Mammary epithelial cell (primary cell): Measurements from ENCODE around the gene KDM4E.

Source experiments
- EZH2 ChIP-seq: IDR thresholded peaks from 2 replicates; pipeline ENCODE4 v1.6.1; 2012; ENCODE audit warnings: low read length, inconsistent platforms, borderline replicate concordance
- TF ChIP-seq, protein P1 (sequence below), 2 donors: IDR thresholded peaks in 1 of 2; conservative IDR thresholded peaks in 1 of 2; 2 replicates each; pipeline ENCODE4 v1.5.1; 2011 to 2012; ENCODE audit warnings: inconsistent platforms in 2 of 2, low read length in 2 of 2, mild to moderate bottlenecking in 2 of 2, control low read depth in 1 of 2, low read depth in 1 of 2; ENCODE audit not compliant: insufficient read depth in 1 of 2; ENCODE audit errors: extremely low read depth in 1 of 2

DNA sequence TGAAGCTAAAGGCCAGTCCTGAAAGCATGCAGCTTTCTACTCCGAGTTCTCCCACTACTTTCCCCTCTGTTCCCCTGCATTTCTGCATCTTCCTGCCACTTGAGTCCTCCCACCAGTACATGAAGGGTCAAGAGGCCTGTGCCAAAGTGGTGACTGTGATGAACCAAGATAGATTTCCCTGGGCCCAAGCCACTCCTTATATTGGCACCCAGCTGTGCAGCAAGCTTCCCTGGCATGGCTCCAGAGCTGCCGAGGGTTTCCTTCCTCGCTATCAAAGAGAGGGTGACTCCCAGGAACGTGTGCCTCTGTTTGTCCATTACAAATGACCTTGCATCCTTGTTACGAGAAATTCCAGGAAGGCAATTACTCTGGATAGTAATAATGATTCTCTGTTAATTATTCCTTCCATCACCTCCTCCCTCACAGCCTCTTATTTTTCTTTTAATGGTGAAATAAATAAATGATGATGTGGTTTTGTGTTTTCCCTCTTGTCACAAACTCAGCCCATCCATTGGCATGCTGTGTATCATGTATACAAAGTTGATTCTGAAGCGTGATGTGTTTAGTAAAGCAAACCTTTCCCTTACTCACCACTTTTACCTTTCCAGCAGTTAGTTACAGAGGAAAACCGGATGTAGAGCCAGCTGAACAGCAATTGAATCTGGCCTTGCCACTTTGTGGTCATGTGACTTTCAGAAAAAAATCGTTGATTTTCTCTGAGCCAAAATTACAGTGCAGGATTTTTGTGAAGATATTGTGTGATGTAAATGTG, 49.9 kb downstream of the KDM4E start:
- TF ChIP-seq, protein P1, sequence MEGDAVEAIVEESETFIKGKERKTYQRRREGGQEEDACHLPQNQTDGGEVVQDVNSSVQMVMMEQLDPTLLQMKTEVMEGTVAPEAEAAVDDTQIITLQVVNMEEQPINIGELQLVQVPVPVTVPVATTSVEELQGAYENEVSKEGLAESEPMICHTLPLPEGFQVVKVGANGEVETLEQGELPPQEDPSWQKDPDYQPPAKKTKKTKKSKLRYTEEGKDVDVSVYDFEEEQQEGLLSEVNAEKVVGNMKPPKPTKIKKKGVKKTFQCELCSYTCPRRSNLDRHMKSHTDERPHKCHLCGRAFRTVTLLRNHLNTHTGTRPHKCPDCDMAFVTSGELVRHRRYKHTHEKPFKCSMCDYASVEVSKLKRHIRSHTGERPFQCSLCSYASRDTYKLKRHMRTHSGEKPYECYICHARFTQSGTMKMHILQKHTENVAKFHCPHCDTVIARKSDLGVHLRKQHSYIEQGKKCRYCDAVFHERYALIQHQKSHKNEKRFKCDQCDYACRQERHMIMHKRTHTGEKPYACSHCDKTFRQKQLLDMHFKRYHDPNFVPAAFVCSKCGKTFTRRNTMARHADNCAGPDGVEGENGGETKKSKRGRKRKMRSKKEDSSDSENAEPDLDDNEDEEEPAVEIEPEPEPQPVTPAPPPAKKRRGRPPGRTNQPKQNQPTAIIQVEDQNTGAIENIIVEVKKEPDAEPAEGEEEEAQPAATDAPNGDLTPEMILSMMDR (conservative IDR thresholded peaks at IDR 0.05 in 1 of 2, IDR thresholded peaks at IDR 0.05 in 1 of 2; ENCODE audit: extremely low read depth in 1 of 2, insufficient read depth in 1 of 2, low read depth in 1 of 2, low read length in 2 of 2), result no peak
- no peak for TF ChIP-seq EZH2
